ENCODE measurements around the gene TM4SF18. TPM values are rescaled to one million over a fixed set of nuclear protein-coding genes. Genes with fewer than 3 reads are reported as not detected.

The TM4SF18 gene
- total and polyA plus RNA-seq, 2 experiments from 2014 or later: 1.6 to 2.0 TPM

DNA sequence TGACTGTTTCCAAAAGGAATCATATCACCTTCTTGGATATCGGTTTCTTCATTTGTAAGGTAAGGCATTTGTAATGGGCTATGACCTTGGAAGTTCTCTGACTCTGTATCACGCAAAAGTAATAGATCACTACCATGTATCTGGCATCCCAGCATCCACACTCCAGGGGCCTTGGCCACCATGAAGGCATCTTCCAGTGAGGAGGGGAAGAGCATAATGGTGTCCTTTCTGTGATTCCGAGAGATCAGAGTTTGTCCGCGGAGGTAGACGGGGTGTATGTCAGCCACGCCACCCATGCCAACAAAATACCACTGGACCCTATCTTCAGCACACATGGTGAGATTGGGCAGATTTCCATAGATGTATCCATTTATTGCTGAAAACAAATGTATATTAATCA is 63.7 kb downstream of the TM4SF18 start (continued):
- TF ChIP-seq EZH2 (IDR thresholded peaks at IDR 0.05; ENCODE audit: low read depth, unreplicated experiment) (no peak), EZH2phosphoT487 (IDR thresholded peaks at IDR 0.05; ENCODE audit: unreplicated experiment) (no peak), STAT1 (IDR thresholded peaks at IDR 0.05; ENCODE audit: unreplicated experiment) (no peak), NANOG (IDR thresholded peaks at IDR 0.05; ENCODE audit: borderline replicate concordance) (no peak)
- TF ChIP-seq, protein P1, sequence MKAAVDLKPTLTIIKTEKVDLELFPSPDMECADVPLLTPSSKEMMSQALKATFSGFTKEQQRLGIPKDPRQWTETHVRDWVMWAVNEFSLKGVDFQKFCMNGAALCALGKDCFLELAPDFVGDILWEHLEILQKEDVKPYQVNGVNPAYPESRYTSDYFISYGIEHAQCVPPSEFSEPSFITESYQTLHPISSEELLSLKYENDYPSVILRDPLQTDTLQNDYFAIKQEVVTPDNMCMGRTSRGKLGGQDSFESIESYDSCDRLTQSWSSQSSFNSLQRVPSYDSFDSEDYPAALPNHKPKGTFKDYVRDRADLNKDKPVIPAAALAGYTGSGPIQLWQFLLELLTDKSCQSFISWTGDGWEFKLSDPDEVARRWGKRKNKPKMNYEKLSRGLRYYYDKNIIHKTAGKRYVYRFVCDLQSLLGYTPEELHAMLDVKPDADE (IDR thresholded peaks at IDR 0.05): no peak
- TF ChIP-seq, protein P2, sequence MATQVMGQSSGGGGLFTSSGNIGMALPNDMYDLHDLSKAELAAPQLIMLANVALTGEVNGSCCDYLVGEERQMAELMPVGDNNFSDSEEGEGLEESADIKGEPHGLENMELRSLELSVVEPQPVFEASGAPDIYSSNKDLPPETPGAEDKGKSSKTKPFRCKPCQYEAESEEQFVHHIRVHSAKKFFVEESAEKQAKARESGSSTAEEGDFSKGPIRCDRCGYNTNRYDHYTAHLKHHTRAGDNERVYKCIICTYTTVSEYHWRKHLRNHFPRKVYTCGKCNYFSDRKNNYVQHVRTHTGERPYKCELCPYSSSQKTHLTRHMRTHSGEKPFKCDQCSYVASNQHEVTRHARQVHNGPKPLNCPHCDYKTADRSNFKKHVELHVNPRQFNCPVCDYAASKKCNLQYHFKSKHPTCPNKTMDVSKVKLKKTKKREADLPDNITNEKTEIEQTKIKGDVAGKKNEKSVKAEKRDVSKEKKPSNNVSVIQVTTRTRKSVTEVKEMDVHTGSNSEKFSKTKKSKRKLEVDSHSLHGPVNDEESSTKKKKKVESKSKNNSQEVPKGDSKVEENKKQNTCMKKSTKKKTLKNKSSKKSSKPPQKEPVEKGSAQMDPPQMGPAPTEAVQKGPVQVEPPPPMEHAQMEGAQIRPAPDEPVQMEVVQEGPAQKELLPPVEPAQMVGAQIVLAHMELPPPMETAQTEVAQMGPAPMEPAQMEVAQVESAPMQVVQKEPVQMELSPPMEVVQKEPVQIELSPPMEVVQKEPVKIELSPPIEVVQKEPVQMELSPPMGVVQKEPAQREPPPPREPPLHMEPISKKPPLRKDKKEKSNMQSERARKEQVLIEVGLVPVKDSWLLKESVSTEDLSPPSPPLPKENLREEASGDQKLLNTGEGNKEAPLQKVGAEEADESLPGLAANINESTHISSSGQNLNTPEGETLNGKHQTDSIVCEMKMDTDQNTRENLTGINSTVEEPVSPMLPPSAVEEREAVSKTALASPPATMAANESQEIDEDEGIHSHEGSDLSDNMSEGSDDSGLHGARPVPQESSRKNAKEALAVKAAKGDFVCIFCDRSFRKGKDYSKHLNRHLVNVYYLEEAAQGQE (IDR thresholded peaks at IDR 0.05; ENCODE audit: unreplicated experiment): no peak

Other genes with a start within 250 kb of the TM4SF18 start
- 87.6 and 89.5 TPM in 2 replicates for gene HLTF, start 247.1 kb downstream of the TM4SF18 start, total RNA-seq (2014; rRNA removed; shearing (Covaris generic))
- 118 and 146 TPM in 2 replicates for gene HLTF, start 247.1 kb downstream of the TM4SF18 start, polyA plus RNA-seq (2016; fragmentation: Nextera tagmentation; extraction: Ambion mirVana)
- gene HPS3, start 204.0 kb downstream of the TM4SF18 start, total RNA-seq (2014; rRNA removed; shearing (Covaris generic)): 61.9 and 66.8 TPM in 2 replicates
- gene HPS3, start 204.0 kb downstream of the TM4SF18 start, polyA plus RNA-seq (2016; fragmentation: Nextera tagmentation; extraction: Ambion mirVana): 40.9 and 41.7 TPM in 2 replicates
- 2.8 and 3.3 TPM in 2 replicates for gene CP, start 111.8 kb downstream of the TM4SF18 start, total RNA-seq (2014; rRNA removed; shearing (Covaris generic))
- 2.3 and 3.6 TPM in 2 replicates for gene CP, start 111.8 kb downstream of the TM4SF18 start, polyA plus RNA-seq (2016; fragmentation: Nextera tagmentation; extraction: Ambion mirVana)
- 0.10 TPM in 1 of 2 replicates, not detected in the other for gene TM4SF1, start 44.0 kb upstream of the TM4SF18 start, total RNA-seq (2014; rRNA removed; shearing (Covaris generic))
- gene TM4SF1, start 44.0 kb upstream of the TM4SF18 start, polyA plus RNA-seq (2016; fragmentation: Nextera tagmentation; extraction: Ambion mirVana): 0.49 and 0.74 TPM in 2 replicates
- gene TM4SF4, start 141.1 kb upstream of the TM4SF18 start, total RNA-seq (2014; rRNA removed; shearing (Covaris generic)): not detected in 2 replicates
- gene TM4SF4, start 141.1 kb upstream of the TM4SF18 start, polyA plus RNA-seq (2016; fragmentation: Nextera tagmentation; extraction: Ambion mirVana): not detected in 2 replicates